ENCODE data around the gene SPATA3.
"Not testable (repeated sequence)": the region's sequence is repeated elsewhere in the genome, so short reads cannot be mapped to it uniquely, and the experiment has no call there.

The SPATA3 gene

GRCh38 chr2:230999477-230999876 lies 3.6 kb downstream of the SPATA3 start:
- no peak for DNase-seq

GRCh38 chr2:231000211-231000904 lies 4.4 kb downstream of the SPATA3 start:
- no peak for DNase-seq

- DNase-seq: no peak
These were observed 5.1 kb downstream of the SPATA3 start for GRCh38 chr2:231001036-231001435.

- DNase-seq: no peak
These were observed 6.0 kb downstream of the SPATA3 start for GRCh38 chr2:231001921-231002320.

GRCh38 chr2:231002641-231003040 lies 6.7 kb downstream of the SPATA3 start:
- DNase-seq: no peak

GRCh38 chr2:231003186-231003585 lies 7.3 kb downstream of the SPATA3 start:
- DNase-seq: no peak

- not testable (repeated sequence) for DNase-seq
These were observed 9.0 kb downstream of the SPATA3 start for GRCh38 chr2:231004930-231005329.

- no peak for DNase-seq
These were observed 11.6 kb downstream of the SPATA3 start for GRCh38 chr2:231007286-231008098.

- DNase-seq: no peak
These were observed 12.2 kb downstream of the SPATA3 start for GRCh38 chr2:231008131-231008530.

GRCh38 chr2:231009236-231009919 lies 13.5 kb downstream of the SPATA3 start:
- no peak for DNase-seq

- DNase-seq: no peak
These were observed 14.3 kb downstream of the SPATA3 start for GRCh38 chr2:231010201-231010730.

GRCh38 chr2:231011526-231011925 lies 15.6 kb downstream of the SPATA3 start:
- DNase-seq: no peak

GRCh38 chr2:231012463-231012862 lies 16.5 kb downstream of the SPATA3 start:
- DNase-seq: no peak

- DNase-seq: no peak
These were observed 17.9 kb downstream of the SPATA3 start for GRCh38 chr2:231013820-231014219.

- no peak for DNase-seq
These were observed 19.6 kb downstream of the SPATA3 start for GRCh38 chr2:231015478-231015877.

GRCh38 chr2:231015926-231016325 lies 20.0 kb downstream of the SPATA3 start:
- no peak for DNase-seq

GRCh38 chr2:231016566-231017230 lies 20.8 kb downstream of the SPATA3 start:
- no peak for DNase-seq

- DNase-seq: no peak
These were observed 21.3 kb downstream of the SPATA3 start for GRCh38 chr2:231017231-231017598.

GRCh38 chr2:231018184-231018583 lies 22.3 kb downstream of the SPATA3 start:
- no peak for DNase-seq

GRCh38 chr2:231025059-231025458 lies 29.1 kb downstream of the SPATA3 start:
- not testable (repeated sequence) for DNase-seq

- no peak for DNase-seq
These were observed 33.0 kb downstream of the SPATA3 start for GRCh38 chr2:231028889-231029288.

- no peak for DNase-seq
These were observed 33.6 kb downstream of the SPATA3 start for GRCh38 chr2:231029563-231029962.

- DNase-seq: no peak
These were observed 34.8 kb downstream of the SPATA3 start for GRCh38 chr2:231030725-231031124.

Measured in activated CD4-positive, alpha-beta T cell treated with anti-CD3 and anti-CD28 coated beads, Interleukin-2, amount 50 U/mL, for 4 hours (primary cell).